Sigmoid colon (tissue), 7 donors: Measurements from ENCODE around the gene SLC38A4. TPM values are rescaled to one million over a fixed set of nuclear protein-coding genes. Genes with fewer than 3 reads are reported as not detected.
A peak's percentile ranks its signal among the peaks of the same experiment; 100 is the strongest.
"Not testable (repeated sequence)": the region's sequence is repeated elsewhere in the genome, so short reads cannot be mapped to it uniquely, and the experiment has no call there.

Experiments
- DNase-seq: peaks from one replicate; pipeline ENCODE4 v3.0.0-alpha.2; 2019
- H3K27ac ChIP-seq, 4 donors: fragments of 200-600 bp; sonication (generic); one replicate each; pipeline ENCODE4 v1.5.1; 2016 to 2019; ENCODE audit warnings: mild to moderate bottlenecking in 1 of 4
- H3K27me3 ChIP-seq, 3 donors: fragments of 200-600 bp; sonication (generic); one replicate each; pipeline ENCODE4 v1.5.1; 2019; ENCODE audit warnings: mild to moderate bottlenecking in 1 of 3
- H3K36me3 ChIP-seq, 4 donors: fragments of 200-600 bp; sonication (generic); one replicate each; pipeline ENCODE4 v1.5.1; 2016 to 2019
- H3K4me1 ChIP-seq, 4 donors: fragments of 200-600 bp; sonication (generic); one replicate each; pipeline ENCODE4 v1.5.1; 2017 to 2019
- H3K4me3 ChIP-seq, 4 donors: fragments of 200-600 bp; sonication (generic); one replicate each; pipeline ENCODE4 v1.5.1; 2017 to 2019; ENCODE audit warnings: mild to moderate bottlenecking in 2 of 4, moderate library complexity in 1 of 4
- H3K9me3 ChIP-seq, 4 donors: fragments of 200-600 bp in 3 of 4; sonication (generic) in 3 of 4; one replicate each; pipeline versions ENCODE4 v1.5.1 to v1.6.1; 2013 to 2019
- CTCF ChIP-seq, 4 experiments: fragments of 450-650 bp in 3 of 4; fragments of 200-600 bp in 1 of 4; IDR thresholded peaks; one replicate each; pipeline ENCODE4 v1.5.1; 2016 to 2019; ENCODE audit warnings: antibody characterized with exemption in 4 of 4, mild to moderate bottlenecking in 3 of 4, moderate library complexity in 2 of 4
- EP300 ChIP-seq, 4 donors: sonication (generic); formaldehyde crosslinking; IDR thresholded peaks; one replicate each; pipeline ENCODE4 v1.6.1; 2017; ENCODE audit warnings: antibody characterized with exemption in 4 of 4
- POLR2A ChIP-seq, 2 donors: fragments of 450-650 bp; IDR thresholded peaks; one replicate each; pipeline ENCODE4 v1.6.1; 2016; ENCODE audit warnings: antibody characterized with exemption in 2 of 2, mild to moderate bottlenecking in 2 of 2, moderate library complexity in 2 of 2
- POLR2AphosphoS5 ChIP-seq, 4 donors: sonication (generic); formaldehyde crosslinking; IDR thresholded peaks; one replicate each; pipeline ENCODE4 v1.6.1; 2017; ENCODE audit warnings: antibody characterized with exemption in 4 of 4
- WGBS, 2 donors: extraction: QIAGEN DNeasy Blood & Tissue Kit; methylation state at CpG; one replicate each; pipeline ENCODE4 v1.1.7; 2013; 5-methylcytosine and 5-hydroxymethylcytosine counted together
- intact Hi-C: fragments of 100-400 bp; cut with DNase I; formaldehyde crosslinking; loops from one replicate; pipeline ENCODE4 v1.15.1; 2023
- polyA plus RNA-seq, 3 donors: library from polyadenylated mRNA; stranded (reverse); fragments of 200-250 nt; gene quantifications; one replicate each; pipeline ENCODE4 v1.2.3, GENCODE V29; 2013
- total RNA-seq, 4 donors: library from RNA; depleted of rRNA; stranded (reverse); fragments of >200 nt; gene quantifications; one replicate each; pipeline ENCODE4 v1.1.0, GENCODE V29; 2016
- donor health status: healthy with polysubstance abuse.
- donor health status: Bipolar disorder and iron deficiency.
- donor health status: healthy.

SLC38A4 gene
- total and polyA plus RNA-seq, 7 donors: 0.39 to 3.5 (median 0.68) TPM

- H3K9me3 ChIP-seq: peaks cover 0 to 12% (median 8%) of the 10 kb centered on the region in 4 donors
- no peak overlapping the region for H3K27ac ChIP-seq
- H3K27me3 ChIP-seq: no peaks in the 10 kb centered on the region
- no peaks in the 10 kb centered on the region for H3K4me1 ChIP-seq
- TF ChIP-seq EP300 (IDR thresholded peaks at IDR 0.05) (no peak), CTCF (IDR thresholded peaks at IDR 0.05) (no peak), POLR2A (IDR thresholded peaks at IDR 0.05) (no peak), POLR2AphosphoS5 (IDR thresholded peaks at IDR 0.05) (no peak)
- no peaks in the 10 kb centered on the region for H3K36me3 ChIP-seq
- H3K4me3 ChIP-seq: no peak overlapping the region
- intact Hi-C loops: no loop called here
- DNase-seq: no peak
Observed at GRCh38 chr12:46865311-46865710, 39.5 kb upstream of the SLC38A4 start.

- Histone ChIP-seq H3K27me3 (no peaks in the 10 kb centered on the region), H3K9me3 (no peaks in the 10 kb centered on the region), H3K36me3 (no peaks in the 10 kb centered on the region), H3K4me1 (peaks cover 0 to 32% (median 18%) of the 10 kb centered on the region in 4 donors), H3K4me3 (no peak overlapping the region), H3K27ac (peak overlapping the region in 2 of 4 donors; percentile 53 to 67)
- intact Hi-C loops: no loop called here
- TF ChIP-seq CTCF (IDR thresholded peaks at IDR 0.05): no peak
- no peak for TF ChIP-seq EP300 (IDR thresholded peaks at IDR 0.05)
- no peak for TF ChIP-seq POLR2AphosphoS5 (IDR thresholded peaks at IDR 0.05)
- no peak for TF ChIP-seq POLR2A (IDR thresholded peaks at IDR 0.05)
- WGBS, 2 donors: 90 to 92% methylated on average over 4 of the region's 4 CpGs
- DNase-seq: no peak
Observed at GRCh38 chr12:46858368-46858767, 32.6 kb upstream of the SLC38A4 start.

GRCh38 chr12:46857486-46857885, 31.7 kb upstream of the SLC38A4 start:
- Histone ChIP-seq H3K27ac (peak overlapping the region in 3 of 4 donors; percentile 8 to 67 (median 53)), H3K4me3 (no peak overlapping the region), H3K36me3 (no peaks in the 10 kb centered on the region), H3K9me3 (no peaks in the 10 kb centered on the region), H3K27me3 (no peaks in the 10 kb centered on the region), H3K4me1 (peaks cover 0 to 32% (median 18%) of the 10 kb centered on the region in 4 donors)
- TF ChIP-seq EP300 (IDR thresholded peaks at IDR 0.05) (peak; percentile 19 to 86 (median 75)), CTCF (IDR thresholded peaks at IDR 0.05) (no peak), POLR2AphosphoS5 (IDR thresholded peaks at IDR 0.05) (peak; percentile 80 to 97 (median 92)), POLR2A (IDR thresholded peaks at IDR 0.05) (no peak)
- intact Hi-C loops: no loop called here
- peak; percentile 64 for DNase-seq

GRCh38 chr12:46855760-46856159, 30.0 kb upstream of the SLC38A4 start:
- no peaks in the 10 kb centered on the region for H3K36me3 ChIP-seq
- WGBS, 2 donors: 61 to 65% methylated on average over 2 of the region's 2 CpGs
- no peak overlapping the region for H3K4me3 ChIP-seq
- intact Hi-C loops: no loop called here
- H3K27me3 ChIP-seq: no peaks in the 10 kb centered on the region
- no peak overlapping the region for H3K27ac ChIP-seq
- no peak for DNase-seq
- H3K4me1 ChIP-seq: peaks cover 0 to 32% (median 18%) of the 10 kb centered on the region in 4 donors
- TF ChIP-seq POLR2A (IDR thresholded peaks at IDR 0.05) (no peak), POLR2AphosphoS5 (IDR thresholded peaks at IDR 0.05) (no peak), EP300 (IDR thresholded peaks at IDR 0.05) (no peak), CTCF (IDR thresholded peaks at IDR 0.05) (no peak)
- H3K9me3 ChIP-seq: no peaks in the 10 kb centered on the region

- H3K9me3 ChIP-seq, intact Hi-C loops, H3K27ac ChIP-seq, DNase-seq, H3K27me3 ChIP-seq, H3K36me3 ChIP-seq, H3K4me3 ChIP-seq: not testable (repeated sequence)
- H3K4me1 ChIP-seq: peaks cover 0 to 22% (median 13%) of the 10 kb centered on the region in 4 donors
Observed at GRCh38 chr12:46854188-46854587, 28.4 kb upstream of the SLC38A4 start.

GRCh38 chr12:46848792-46849191, 23.0 kb upstream of the SLC38A4 start:
- WGBS, 2 donors: 86 to 90% methylated on average over 8 of the region's 8 CpGs
- intact Hi-C loops: not testable (repeated sequence)

More at GRCh38 chr12:46848792-46849191, 23.0 kb upstream of the SLC38A4 start:
- not testable (repeated sequence) for H3K27ac ChIP-seq, H3K4me1 ChIP-seq, H3K4me3 ChIP-seq, H3K36me3 ChIP-seq, H3K9me3 ChIP-seq, H3K27me3 ChIP-seq, DNase-seq
